ENCODE measurements around the gene PACSIN1.
A peak's percentile ranks its signal among the peaks of the same experiment; 100 is the strongest.
"Not testable (repeated sequence)": the region's sequence is repeated elsewhere in the genome, so short reads cannot be mapped to it uniquely, and the experiment has no call there.

Gene PACSIN1

DNA sequence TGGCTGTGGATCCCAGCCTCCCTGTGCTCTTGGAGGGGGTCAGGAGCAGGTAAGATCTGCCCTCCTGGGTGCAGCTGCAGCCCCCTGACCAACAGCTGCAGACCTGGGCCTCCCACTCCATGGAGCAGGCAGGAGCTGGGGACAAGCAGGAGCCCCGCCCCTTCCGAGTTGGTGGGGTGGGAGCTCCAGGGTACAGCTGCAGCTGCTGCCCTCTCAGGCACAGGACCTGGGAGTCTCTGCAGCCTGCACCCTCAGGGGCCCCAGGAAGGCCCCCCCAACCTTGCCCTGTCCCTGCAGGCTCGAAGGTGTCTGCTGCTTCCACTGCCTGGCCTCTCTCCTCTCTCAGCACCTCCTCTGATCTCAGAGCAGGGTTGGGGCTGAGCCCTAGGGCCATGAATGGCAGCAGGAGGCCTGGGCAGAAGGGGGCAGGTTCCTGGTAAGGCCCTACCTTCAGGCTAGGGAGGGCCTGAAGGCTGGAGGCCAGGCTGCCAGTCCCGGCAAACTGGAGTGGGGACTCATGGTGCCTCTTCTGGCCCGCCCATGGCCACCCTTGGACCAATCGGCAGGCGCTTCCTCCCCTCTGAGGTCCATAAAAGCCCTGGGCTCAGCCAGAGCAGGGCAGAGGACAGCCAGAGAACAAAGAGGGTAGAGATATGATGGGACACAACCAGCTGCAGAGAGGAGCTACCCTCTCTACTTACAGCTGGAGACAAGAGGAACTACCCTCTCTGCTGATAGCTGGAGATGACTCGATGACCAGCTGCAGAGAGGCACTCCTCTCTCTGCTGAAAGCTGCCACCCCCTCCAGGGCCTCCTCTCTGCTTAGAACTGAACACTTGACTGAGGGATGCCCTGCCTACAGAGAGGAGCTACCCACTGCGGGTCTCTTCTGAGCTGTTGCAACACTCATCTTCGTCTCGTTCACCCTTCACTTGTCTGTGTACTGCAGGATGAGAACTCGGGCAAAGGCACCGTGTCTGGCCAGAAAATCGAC is 7.8 kb upstream of the PACSIN1 start:
- peak; percentile 8 to 61 for DNase-seq

DNA sequence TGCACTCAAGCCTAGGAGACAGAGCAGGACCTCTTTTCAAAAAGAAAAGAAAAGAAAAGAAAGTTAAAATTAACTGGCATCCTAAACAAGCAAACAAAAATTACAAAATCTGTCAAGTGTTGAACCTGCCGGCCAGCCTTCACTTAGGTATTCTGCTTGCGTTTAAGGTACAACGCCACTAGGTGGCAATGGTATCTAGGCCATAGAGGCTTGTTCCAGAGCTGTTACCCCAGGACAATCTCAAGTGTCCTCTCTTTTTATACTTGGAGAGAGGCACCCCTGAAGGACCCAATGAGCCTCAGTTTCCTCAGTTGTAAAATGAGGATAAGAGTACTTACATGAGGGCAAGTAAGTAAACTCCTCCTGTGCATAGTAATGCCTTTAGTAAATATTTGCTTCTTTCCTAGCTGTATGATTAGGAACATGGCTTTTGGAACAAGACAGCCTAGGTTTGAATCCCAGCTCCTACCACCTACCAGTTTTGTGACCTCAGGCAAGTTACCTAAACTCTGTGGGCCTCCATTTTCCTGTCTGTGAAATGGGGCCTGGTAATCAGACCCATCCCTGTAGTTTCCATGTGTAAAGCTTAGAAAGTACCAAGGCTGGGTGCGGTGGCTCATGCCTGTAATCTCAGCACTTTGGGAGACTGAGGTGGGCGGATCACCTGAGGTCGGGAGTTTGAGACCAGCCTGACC is 5.8 kb upstream of the PACSIN1 start:
- DNase-seq, result peak; percentile 62 to 67

DNA sequence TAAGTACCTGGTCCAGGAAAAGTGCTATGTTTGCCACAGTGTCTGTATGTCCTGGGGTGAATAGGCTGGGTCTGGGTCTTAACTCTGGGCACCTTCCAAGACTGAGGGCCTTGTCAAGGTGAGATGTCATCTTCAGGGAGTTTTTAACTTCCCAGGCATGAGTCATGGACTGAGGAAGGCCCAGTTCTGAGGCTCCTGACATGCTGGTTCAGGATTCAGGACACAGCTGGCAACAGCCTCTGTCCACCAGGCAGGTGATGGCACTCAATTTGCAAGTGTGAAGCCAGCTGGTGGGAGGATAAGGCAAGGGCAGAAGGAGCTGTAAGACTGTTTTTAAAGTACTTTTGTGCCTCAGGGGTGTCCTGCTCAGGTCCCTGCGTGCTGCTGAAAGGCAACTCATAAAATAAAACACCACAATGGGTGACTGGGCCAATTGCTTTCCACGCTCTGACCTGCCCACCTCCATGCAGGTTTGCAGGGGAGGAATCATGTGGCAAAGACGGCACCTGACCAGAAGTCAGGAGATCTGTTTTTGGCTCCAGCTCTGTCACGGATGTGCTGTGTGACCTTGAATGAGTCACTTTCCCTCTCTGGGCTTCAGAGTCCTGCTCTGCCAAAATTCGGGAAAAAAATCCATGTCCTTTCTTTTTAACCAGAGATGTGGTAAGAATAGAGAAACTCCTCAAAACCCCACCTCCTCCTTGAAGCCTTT is 4.9 kb upstream of the PACSIN1 start:
- DNase-seq, result no peak

DNA sequence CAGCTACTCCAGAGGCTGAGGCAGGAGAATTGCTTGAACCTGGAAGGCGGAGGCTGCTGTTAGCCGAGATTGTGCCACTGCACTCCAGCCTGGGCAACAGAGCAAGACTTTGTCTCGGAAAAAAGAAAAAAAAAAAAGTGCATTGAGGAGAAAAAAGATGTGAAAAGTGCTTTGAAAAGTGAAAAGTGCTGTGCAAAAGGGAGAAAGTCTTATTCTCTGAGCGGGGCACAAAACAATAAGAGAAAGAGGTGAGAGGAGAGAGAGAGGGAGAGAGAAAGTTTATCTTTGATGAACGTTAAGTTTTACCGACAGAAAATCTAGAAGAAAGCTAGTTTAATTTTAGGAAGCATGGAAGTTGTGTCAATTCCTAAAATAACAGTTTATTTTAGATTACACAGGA is 3.9 kb upstream of the PACSIN1 start:
- DNase-seq, result no peak

DNA sequence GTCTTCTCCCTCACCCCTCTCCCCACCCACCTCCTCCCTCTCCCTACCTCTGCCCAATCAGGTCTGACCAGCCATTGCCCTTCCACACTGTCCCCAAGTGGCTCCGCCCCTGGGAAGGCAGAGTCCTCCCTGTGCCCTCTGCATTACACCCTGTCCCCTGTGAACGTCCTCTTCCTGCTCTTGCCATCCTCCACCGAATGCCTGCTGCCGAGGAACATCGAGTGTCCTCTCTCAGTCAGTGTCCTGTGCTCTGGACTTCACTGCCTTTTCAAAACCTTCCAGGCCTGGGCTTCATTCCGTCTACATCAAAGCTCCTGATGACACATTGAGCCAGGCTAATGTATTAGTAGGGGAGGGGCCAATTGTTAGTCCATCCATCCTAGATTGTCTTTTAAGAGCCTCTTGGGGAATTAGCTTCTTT is 3.3 kb upstream of the PACSIN1 start:
- DNase-seq, result no peak

DNA sequence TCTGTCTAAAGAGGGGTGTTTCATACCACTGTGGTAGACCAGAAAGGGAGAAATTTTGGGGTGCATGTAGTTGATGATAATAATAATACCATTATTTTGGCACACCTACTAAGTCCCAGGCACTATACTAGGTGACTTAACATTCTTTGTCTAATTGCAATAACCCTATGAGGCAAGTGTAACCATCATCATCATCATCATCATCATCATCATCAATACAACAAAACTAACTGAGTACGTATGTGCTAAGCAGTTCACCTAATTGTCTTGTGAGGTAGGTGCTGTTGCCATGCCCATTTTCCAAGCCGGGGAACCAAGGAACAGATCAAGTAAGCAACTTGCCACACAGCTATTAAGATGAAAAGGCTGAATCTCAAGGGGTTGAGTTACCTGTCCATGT is 2.6 kb upstream of the PACSIN1 start:
- DNase-seq, result no peak

DNA sequence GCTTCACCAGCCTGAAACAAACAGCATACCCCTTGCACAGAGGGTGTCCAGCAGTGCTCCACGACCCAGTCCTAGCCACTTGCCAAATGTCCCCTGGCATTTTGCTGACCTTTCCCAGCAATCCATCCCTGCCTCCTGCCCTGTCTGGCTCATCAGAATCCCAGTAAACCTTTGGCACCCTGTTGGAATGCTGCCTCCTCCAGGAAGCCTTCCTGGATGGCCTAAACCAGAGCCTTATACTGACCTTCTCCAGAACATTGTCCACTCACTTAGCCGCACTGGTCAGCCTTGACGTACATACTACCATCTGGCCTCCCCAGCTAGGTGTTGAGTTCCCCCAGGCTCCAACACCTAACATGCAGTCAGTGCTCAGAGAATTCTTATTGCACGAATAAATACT is 2.0 kb upstream of the PACSIN1 start:
- DNase-seq, result no peak

DNA sequence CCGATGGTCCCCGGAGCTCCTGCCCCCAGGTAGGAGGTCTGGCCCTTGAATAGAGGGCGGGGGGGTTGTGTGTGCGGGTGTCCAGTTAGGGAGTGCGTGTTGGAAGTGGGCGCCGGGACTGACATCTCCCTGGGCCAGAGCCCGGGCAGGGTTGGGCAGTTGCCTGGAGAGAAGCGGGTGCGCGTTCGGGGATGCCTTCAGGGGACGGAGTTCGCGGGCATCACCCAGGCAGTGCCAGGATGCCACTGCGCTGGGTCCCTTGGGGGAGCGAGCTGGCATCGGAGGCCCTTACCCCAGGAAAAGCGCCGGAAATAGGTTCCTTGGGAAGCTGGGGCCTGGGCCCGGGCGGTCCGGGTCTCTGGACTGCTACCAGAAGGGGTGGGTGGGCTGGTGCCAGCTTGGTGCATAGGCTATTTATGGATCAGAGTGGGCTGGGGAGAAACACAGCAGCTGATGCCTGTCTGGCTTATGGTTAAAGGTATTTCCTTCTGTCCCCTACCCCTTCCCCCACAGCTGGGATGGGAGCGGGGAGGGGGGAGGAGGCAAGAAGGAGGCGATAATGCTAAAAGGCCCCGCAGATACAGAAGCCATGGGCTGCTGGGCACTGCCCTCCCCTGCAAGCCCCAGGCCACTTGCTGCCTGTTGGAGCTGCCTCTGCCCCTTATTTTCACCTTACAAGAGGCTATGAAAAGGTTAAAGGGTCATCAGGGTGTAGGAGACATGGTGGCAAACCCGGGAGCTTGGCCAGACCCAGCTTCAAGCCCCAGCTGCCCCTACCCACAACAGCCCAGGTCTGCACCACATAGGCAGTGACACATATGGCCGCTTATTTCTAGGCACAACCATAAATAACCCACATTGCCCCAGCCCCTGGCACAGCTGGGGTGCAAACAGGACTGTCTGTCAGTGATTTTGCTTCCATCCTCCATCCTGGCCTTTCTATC is 638 bp downstream of the PACSIN1 start:
- no peak for DNase-seq

DNA sequence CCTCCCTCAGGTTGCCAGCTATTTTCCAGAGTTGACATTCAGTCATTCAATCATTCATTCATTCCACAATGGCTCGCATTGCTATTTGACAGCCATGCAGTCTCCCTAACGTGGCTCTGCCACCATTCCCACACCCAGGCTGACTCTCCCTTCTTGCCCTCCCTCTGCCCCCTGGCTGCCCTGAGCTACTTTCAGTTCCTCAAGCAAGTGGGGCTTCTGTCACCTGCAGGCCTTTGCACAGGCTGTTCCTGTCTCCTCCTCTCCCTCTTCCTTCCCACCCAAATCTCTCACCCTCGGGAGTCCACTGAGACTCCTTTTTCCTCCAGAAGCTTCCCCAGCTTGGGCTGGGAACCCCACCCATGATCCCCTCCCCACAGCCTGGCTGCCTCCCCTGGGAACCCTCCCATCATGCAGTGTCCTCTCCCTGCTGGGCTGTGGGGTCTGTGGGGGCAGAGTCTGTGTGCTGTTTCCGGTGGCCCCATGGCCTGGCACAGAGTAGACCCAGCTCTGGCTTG is 2.6 kb downstream of the PACSIN1 start:
- no peak for DNase-seq

DNA sequence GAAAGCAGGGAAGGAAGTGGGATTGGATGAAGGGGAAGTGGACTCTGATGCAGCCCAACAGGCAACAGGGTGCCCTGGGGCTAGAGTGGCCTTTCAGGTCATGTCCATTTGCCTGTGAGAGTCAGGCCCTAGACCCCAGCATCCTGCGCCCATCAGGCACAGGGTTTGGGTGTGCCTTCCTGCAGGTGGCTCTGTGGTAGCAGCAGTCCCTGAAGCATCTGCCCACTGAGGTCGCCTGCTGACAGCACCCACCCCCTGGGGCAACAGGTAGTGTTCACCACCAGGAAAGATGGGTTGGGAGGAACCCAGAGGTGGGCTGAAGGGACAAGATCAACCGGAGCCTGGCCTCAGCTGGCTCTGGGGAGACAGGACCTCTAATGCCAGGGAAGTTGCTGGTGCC is 3.6 kb downstream of the PACSIN1 start:
- DNase-seq, result no peak

DNA sequence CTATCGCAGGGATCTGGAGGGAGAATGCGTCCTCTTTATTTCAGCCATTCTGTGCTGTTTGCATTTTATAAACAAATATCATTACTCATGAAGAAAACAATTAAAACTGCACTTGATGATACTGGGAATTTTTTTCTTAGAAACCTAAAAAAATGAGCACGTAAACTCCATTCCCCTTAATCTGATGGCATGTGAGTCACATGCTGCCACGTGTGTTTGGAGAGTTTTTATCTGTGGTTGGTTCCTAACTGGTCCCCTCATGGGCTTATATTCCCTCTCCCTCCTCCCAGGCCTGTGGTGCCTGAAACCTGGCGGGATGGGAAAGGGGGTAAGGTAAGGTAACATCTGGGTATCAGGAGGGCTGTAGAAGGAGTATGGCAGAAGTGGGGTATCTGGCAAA is 6.5 kb downstream of the PACSIN1 start:
- DNase-seq, result no peak

DNA sequence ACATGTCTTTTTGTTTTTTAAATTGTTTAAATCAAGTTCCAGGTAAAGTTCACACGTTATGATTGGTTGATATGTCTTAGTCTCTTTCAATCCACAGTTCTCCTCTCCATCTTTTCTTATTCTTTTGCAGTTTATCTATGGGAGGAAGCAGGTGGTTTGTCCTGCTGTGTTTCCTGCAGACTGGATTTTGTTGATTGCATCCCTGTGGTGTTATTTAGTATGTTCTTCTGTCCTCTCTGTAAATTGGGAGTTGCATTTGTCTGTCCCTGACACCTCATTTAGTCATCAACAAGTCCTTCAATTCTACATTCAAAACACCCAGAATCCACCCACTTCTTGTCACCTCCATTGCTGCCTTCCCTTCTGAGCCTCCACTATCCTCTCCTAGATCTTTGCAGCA is 8.1 kb downstream of the PACSIN1 start:
- no peak for DNase-seq

DNA sequence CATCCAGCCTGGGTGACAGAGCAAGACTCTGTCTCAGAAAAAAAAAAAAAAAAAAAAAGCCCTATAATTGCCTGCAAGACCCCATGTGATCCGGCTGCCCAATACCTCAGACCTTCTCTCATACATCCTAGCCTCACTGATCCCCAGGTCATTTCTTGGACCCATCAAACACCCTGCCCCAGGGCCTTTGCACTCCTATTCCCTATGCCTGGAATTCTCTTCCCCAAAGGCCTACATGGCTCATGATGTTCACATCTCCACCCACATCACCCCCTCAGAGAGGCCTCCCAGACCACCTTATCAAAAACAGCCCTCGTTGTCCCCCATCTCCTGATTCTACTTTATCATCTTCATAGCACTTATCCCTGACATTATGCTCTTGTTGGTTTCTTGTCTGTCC is 8.9 kb downstream of the PACSIN1 start:
- DNase-seq, result no peak

DNA sequence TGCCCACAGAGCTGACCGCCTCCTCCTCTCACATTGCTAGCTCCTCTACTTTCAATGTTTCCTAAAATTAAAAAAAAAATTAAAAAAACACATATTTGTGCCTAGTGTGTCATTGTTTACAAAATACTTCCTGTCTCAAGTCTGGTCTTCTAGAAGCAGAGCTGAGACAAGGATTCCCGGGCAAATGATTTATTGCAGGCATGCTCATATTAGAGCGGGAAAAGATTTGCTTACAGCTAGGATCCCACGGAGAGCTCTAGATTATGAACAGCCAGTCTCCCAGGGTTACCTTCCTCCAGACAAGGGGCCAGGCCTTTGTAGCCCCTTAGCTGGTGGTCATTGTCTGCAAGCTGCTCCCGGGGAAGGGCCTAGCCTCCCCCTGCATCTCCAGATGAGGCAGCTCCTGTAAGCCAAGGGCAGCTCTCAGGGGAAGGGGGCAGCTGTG is 9.4 kb downstream of the PACSIN1 start:
- DNase-seq, result no peak

DNA sequence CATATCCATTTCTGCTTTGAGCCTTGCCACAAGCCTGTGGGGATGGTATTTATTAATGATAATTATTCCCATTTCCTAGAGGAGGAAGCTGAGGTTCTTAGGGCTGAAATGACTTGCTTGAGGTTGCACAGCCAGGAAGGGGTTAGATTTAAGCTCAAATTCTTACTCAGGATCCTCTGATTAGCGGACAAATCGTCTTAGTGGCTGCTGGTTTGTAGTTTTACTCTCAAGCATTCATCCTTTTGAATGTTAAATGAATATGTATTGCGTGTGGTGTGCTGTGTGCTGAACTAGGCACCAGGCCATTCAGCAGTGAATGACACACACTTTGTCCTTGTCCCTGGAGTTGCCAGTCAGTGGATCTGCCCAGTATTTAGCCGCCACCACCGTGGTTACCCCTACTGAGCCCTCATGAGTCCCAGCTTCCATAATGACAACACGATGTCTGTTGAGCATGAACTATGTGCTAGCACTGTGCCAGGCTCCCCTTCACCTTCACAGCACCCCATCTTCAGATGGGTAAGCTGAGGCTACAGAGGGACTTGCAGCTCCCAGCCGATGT is 10.0 kb downstream of the PACSIN1 start:
- DNase-seq, result no peak

DNA sequence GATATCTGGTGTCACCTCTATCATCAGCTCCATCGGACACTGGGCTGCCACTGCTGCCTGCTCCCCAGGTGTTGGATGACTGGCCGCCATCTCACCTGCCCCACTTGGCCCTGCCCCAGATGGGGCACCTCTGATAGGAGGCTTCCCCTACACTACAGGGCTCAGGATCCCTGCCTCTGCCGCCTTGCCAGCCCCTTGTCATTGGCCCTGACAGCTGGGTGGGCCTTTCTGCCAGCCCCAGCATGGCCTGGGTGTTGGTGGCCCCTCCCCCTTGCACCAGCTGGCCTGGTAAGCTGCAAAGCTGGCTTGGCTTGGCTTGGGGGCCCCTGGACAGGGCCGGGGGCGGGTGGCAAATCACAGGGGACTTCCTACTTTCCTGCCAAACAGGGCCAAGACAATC is 10.6 kb downstream of the PACSIN1 start:
- no peak for DNase-seq

DNA sequence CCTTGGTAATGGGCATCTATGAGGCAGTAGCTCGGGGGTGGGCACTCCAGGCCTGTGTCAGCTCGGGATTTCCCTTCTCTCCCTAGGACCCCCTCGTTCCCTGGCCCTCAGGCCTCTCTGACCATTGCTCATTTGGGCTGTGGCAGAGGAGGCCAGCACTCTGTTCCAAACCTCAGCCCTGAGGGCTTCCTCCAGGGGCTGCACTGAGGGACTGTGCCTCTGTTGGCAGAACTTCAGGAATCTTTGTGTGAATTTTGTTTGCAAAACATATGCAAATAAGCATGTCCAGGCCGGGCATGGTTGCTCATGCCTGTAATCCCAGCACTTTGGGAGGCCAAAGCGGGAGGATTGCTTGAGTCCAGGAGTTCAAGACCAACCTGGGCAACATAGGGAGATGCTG is 11.0 kb downstream of the PACSIN1 start:
- no peak for DNase-seq

DNA sequence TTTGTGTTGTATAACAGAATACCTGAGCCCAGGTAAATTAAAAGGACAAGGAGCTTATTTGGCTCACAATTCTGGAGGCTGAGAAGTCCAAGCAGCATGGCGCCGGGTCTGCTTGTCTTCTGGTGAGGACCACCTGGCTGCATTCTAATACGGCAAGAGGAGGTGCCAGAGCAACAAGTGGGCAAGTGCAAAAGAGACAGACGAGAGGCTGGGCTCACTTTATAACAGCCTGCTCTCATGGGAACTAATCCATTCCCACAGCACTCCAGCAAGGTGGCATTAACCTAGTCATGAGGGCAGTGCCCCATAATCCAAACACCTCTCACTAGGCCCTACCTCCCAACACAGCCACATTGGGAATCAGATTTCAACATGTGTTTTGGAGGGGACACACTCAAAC is 12.9 kb downstream of the PACSIN1 start:
- no peak for DNase-seq

DNA sequence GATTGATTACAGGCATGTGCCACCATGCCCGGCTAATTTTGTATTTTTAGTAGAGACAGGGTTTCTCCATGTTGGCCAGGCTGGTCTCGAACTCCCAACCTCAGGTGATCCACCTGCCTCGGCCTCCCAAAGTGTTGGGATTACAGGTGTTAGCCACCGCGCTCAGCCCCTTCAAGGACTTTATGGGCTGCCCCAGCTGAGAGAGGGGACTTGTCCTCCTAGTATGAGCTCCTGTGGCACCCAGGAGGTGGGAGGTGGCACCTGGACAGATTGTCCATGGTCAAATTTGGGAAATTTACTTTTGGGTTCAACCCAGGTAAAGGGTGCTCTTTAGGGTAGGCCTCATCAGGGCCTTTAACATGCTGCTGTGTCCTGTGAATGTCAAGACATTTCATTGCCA is 17.9 kb downstream of the PACSIN1 start:
- not testable (repeated sequence) for DNase-seq

DNA sequence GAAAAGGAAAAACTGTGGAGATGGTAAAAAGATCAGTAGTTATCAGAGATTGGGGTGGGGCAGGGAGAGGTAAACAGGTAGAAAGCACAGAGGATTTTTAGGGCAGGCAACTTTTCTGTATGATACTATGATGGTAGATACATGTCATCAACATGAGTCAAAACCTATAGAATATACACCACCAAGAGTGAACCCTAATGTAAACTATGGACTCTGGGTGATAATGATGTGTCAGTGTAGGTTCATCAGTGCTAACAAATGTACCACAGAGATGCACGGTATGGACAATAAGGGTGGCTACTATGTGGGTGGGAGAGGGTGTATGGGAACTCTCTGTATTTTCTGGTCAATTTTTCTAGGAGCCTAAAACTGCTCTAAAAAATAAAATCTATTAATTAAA is 18.5 kb downstream of the PACSIN1 start:
- no peak for DNase-seq

DNA sequence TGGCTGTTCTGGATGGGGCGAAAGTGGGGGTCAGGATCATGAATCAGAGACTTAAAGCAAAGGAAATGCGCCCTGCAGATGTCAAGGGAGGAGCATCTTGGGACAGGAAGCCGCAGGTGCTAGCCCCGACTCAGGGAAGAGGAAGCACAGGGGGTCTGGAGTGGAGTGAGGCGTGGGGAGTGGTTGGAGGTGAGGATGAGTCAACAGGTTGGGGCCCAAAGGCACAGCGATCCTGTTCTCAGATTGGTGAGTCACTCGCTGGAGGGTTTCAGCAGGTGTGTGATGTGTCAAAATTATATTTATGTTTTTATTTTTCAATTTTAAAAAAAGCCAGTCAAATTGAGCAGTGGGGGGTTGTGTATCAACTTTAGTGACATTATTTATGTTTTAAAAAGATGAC is 19.0 kb downstream of the PACSIN1 start:
- DNase-seq, result no peak

Measured in inflammatory macrophage (primary cell).